Urinary bladder (tissue), 4 donors: ENCODE measurements around the gene SSUH2. TPM values are rescaled to one million over a fixed set of nuclear protein-coding genes. Genes with fewer than 3 reads are reported as not detected.

Source experiments
- DNase-seq: peaks from one replicate; pipeline ENCODE4 v3.0.0-alpha.2; 2015; ENCODE audit errors: extremely low spot score
- H3K27ac ChIP-seq: one replicate; pipeline ENCODE4 v1.5.1; 2013; ENCODE audit warnings: low read depth, mild to moderate bottlenecking, moderate library complexity
- H3K36me3 ChIP-seq: one replicate; pipeline ENCODE4 v1.6.1; 2013; ENCODE audit warnings: mild to moderate bottlenecking, moderate library complexity; ENCODE audit not compliant: insufficient read depth
- H3K4me1 ChIP-seq: one replicate; pipeline ENCODE4 v1.6.1; 2013; ENCODE audit warnings: mild to moderate bottlenecking, moderate library complexity; ENCODE audit not compliant: insufficient read depth
- H3K4me3 ChIP-seq: one replicate; pipeline ENCODE4 v1.5.1; 2013; ENCODE audit warnings: low read depth, low read length
- WGBS: extraction: QIAGEN DNeasy Blood & Tissue Kit; methylation state at CpG from one replicate; pipeline ENCODE4 v1.1.7; 2013; 5-methylcytosine and 5-hydroxymethylcytosine counted together
- polyA plus RNA-seq: library from polyadenylated mRNA; stranded (reverse); fragments of 200-250 nt; gene quantifications from one replicate; pipeline ENCODE4 v1.2.3, GENCODE V29; 2013
- total RNA-seq: library from RNA; depleted of rRNA; stranded (reverse); fragments of >200 nt; gene quantifications from one replicate; pipeline ENCODE4 v1.2.3, GENCODE V29; 2014
- donor health status: healthy with polysubstance abuse.
- donor health status: healthy.

The SSUH2 gene
- total and polyA plus RNA-seq, 2 donors, result 0.49 to 0.90 TPM

- Histone ChIP-seq H3K4me1 (no peaks in the 10 kb centered on the region), H3K27ac (no peak overlapping the region), H3K4me3 (no peak overlapping the region), H3K36me3 (no peaks in the 10 kb centered on the region)
- 90% methylated on average over 3 of the region's 3 CpGs for WGBS
- no peak for DNase-seq
These were observed 39.6 kb downstream of the SSUH2 start for GRCh38 chr3:8604988-8605387.

DNA sequence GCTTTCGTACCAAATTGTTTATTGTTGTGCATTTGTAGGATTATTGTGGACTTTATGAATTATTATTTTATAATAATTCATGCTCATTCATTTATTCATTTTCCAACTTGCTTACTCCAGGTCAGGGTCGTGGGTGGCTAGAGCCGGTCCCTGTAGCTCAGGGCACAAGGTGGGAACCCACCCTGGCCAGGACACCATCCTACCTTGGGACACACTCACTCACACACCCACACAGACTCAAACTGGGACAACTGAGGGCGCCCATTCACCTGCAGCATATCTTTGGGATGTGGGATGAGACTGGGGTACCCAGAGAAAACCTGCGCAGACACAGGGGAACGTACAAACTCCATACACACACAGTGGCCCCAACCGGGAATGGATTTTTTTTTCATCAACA lies 40.6 kb downstream of the SSUH2 start:
- Histone ChIP-seq H3K4me3 (no peak overlapping the region), H3K27ac (no peak overlapping the region), H3K36me3 (no peaks in the 10 kb centered on the region), H3K4me1 (no peaks in the 10 kb centered on the region)
- 95% methylated on average over 7 of the region's 7 CpGs for WGBS
- no peak for DNase-seq

DNA sequence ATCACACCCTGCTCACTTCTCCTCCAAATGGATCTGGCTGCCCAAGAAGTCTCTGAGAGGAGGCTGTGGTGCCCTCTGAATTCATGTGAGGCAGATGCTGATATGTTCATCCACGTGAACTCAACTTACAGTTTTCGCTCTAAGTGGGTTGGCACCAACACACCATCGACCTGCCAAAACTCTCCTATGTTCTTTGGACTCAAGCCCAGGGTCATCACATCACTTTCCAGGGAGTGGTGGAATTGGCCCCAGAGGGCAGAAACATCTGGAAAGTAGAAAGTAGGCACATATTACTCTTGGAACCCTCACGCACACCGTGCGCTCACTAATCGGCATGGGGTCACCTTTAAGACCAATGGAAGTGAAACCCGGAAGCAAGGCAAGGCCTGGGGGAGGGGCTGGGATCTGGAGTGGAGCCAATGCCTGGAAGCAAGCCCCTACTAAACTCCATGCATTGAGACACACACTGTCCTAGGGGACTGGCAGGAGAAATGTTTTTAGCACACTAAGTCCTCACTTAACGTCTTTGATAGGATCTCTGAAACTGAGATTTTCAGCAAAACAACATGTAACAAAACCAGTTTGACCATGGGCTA lies 41.4 kb downstream of the SSUH2 start:
- no peak for DNase-seq
- no peak overlapping the region for H3K4me3 ChIP-seq
- 68% methylated on average over 9 of the region's 9 CpGs for WGBS
- no peaks in the 10 kb centered on the region for H3K36me3 ChIP-seq
- H3K4me1 ChIP-seq, result no peaks in the 10 kb centered on the region
- no peak overlapping the region for H3K27ac ChIP-seq

- DNase-seq, result no peak
- H3K4me3 ChIP-seq, result no peak overlapping the region
- no peaks in the 10 kb centered on the region for H3K36me3 ChIP-seq
- no peak overlapping the region for H3K27ac ChIP-seq
- no peaks in the 10 kb centered on the region for H3K4me1 ChIP-seq
These were observed 44.1 kb downstream of the SSUH2 start for GRCh38 chr3:8600457-8600856.

GRCh38 chr3:8599146-8599545 lies 45.5 kb downstream of the SSUH2 start:
- WGBS, result 76% methylated on average over 3 of the region's 3 CpGs
- no peak overlapping the region for H3K27ac ChIP-seq
- no peak for DNase-seq

GRCh38 chr3:8597219-8597853 lies 47.3 kb downstream of the SSUH2 start:
- H3K4me3 ChIP-seq, result no peak overlapping the region
- H3K27ac ChIP-seq, result no peak overlapping the region
- no peaks in the 10 kb centered on the region for H3K36me3 ChIP-seq
- 82% methylated on average over 7 of the region's 7 CpGs for WGBS
- no peaks in the 10 kb centered on the region for H3K4me1 ChIP-seq
- no peak for DNase-seq

More at GRCh38 chr3:8599146-8599545, 45.5 kb downstream of the SSUH2 start:
- no peaks in the 10 kb centered on the region for H3K4me1 ChIP-seq
- H3K36me3 ChIP-seq, result no peaks in the 10 kb centered on the region
- no peak overlapping the region for H3K4me3 ChIP-seq

- no peaks in the 10 kb centered on the region for H3K36me3 ChIP-seq
- no peak overlapping the region for H3K4me3 ChIP-seq
- no peak overlapping the region for H3K27ac ChIP-seq
- H3K4me1 ChIP-seq, result no peaks in the 10 kb centered on the region
- 84% methylated on average over 18 of the region's 18 CpGs for WGBS
- DNase-seq, result no peak
These were observed 48.0 kb downstream of the SSUH2 start for GRCh38 chr3:8596321-8597218.

DNA sequence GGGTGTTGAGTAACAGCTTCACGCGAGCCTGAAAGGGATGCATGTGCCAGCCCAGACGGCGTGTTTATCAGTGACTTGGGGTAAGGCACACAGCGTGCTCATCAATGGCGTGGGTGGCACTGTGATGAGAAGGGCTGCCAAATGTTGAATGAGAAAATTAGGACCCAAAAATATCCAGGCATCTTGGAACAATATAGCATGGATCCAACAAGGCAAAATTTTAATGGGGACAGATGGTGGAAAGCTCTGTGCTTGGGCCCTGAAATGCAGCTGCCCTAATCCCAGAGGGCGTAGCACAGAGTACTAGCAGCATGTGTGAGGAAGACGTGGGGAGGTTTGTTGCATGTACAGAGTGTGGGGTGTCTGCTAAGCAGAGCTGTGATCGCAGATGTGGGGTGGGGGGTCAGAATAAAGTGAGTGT lies 48.9 kb downstream of the SSUH2 start:
- no peaks in the 10 kb centered on the region for H3K36me3 ChIP-seq
- DNase-seq, result no peak
- no peaks in the 10 kb centered on the region for H3K4me1 ChIP-seq
- no peak overlapping the region for H3K4me3 ChIP-seq
- WGBS, result 95% methylated on average over 9 of the region's 9 CpGs
- H3K27ac ChIP-seq, result no peak overlapping the region

DNA sequence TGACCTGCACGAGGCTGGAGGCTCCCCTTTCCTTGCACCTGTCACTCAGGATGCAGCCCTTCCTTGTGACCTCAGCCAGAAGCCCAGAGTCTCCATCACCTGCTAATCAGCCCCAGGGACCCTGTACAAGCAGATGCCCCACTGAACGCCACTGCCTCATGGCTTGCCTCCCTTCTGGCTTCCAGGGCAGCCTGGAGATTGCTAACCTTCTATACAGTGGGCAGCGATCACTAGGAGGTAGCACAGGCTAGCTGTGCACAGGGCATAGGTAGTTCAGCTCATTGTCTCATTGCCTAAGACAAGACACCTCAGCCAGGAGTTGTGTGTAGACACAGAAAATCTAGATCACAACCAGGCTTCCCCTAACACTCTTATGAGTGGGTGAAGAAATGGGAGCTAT lies 49.3 kb downstream of the SSUH2 start:
- 63% methylated on average over 3 of the region's 3 CpGs for WGBS
- H3K27ac ChIP-seq, result no peak overlapping the region
- no peaks in the 10 kb centered on the region for H3K36me3 ChIP-seq
- DNase-seq, result no peak
- no peaks in the 10 kb centered on the region for H3K4me1 ChIP-seq
- H3K4me3 ChIP-seq, result no peak overlapping the region

- no peak for DNase-seq
- no peaks in the 10 kb centered on the region for H3K36me3 ChIP-seq
- WGBS, result 77% methylated on average over 9 of the region's 9 CpGs
- H3K27ac ChIP-seq, result no peak overlapping the region
- H3K4me1 ChIP-seq, result no peaks in the 10 kb centered on the region
- no peak overlapping the region for H3K4me3 ChIP-seq
These were observed 51.4 kb downstream of the SSUH2 start for GRCh38 chr3:8593021-8593827.

DNA sequence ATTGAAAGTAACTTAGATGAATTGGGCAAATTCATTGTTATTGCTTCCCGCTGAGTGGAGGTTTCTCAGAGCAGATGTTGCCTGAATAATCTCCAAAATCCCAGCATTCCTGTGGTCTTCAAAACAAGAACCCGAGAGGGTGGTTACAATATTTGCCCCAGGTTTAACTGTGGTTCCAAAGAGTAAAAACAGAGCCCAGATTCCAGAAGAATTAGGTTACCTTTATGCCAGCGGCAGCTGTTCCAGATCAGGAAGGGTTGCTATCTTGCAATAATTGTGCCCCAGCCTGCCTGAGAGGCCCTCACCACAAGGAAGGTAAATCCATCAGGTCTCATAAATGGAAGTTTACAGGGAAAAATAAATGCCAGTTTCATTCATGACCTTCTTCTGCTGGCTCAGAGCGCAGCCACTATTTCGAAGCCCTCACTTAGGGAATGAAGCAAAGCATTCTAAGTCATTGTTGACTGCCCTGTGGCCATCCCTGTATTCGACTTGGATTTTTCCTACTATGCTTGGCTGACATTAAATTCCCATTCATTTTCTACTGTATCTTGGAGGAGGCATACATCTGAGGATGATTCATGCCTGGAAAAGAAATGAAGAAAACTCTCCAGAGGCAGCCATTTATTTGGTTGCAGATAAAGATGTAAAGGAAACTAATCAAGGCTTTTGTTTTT lies 54.6 kb downstream of the SSUH2 start:
- no peak for DNase-seq
- WGBS, result 74% methylated on average over 6 of the region's 6 CpGs
- H3K4me1 ChIP-seq, result no peaks in the 10 kb centered on the region

DNA sequence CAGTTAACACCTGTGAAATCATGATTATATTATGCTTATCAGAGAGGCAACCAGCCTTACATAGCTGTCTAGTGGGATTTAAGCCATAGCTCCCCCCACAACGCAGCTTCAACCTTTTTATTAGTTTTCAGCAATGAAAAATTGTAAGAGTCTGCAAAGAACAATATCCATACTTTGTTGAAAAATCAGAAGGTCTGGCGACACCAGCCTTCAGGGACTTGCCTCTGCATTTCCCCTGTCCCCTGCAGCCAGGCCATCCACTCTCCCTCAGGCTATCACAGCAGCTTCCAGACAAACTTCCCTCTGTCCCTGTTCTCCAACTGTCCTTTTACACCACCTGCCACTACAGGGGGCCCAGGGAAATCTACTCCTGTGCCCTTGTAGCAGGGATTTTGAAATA lies 59.9 kb downstream of the SSUH2 start:
- H3K4me3 ChIP-seq, result no peak overlapping the region
- H3K36me3 ChIP-seq, result no peaks in the 10 kb centered on the region
- 93% methylated on average over 2 of the region's 2 CpGs for WGBS
- H3K4me1 ChIP-seq, result peaks cover 1% of the 10 kb centered on the region
- no peak for DNase-seq
- no peak overlapping the region for H3K27ac ChIP-seq

More for the DNA sequence above, 54.6 kb downstream of the SSUH2 start:
- Histone ChIP-seq H3K36me3 (no peaks in the 10 kb centered on the region), H3K27ac (no peak overlapping the region), H3K4me3 (no peak overlapping the region)
